ENCODE data around the gene CNTNAP5.

DNA sequence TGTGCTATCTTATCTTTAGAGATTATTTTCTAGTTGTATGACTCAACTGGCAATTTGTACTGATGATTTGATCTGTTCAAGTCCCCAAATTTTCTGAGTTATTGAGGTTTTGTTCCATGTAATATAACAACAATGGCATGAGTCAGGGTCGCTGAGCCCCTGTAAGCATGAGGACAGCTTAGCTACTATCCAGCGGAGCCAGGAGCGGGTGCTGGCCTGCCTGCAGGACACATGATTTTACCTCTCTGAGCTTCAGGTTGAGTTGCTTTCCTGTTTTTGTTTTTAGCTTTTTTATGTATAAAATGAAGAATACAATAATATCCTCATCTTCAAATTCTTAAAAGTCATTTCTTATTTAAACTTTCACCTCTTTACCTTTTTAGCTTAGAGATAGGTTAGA, 561.1 kb downstream of the CNTNAP5 start:
- TF ChIP-seq, protein P1, sequence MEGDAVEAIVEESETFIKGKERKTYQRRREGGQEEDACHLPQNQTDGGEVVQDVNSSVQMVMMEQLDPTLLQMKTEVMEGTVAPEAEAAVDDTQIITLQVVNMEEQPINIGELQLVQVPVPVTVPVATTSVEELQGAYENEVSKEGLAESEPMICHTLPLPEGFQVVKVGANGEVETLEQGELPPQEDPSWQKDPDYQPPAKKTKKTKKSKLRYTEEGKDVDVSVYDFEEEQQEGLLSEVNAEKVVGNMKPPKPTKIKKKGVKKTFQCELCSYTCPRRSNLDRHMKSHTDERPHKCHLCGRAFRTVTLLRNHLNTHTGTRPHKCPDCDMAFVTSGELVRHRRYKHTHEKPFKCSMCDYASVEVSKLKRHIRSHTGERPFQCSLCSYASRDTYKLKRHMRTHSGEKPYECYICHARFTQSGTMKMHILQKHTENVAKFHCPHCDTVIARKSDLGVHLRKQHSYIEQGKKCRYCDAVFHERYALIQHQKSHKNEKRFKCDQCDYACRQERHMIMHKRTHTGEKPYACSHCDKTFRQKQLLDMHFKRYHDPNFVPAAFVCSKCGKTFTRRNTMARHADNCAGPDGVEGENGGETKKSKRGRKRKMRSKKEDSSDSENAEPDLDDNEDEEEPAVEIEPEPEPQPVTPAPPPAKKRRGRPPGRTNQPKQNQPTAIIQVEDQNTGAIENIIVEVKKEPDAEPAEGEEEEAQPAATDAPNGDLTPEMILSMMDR (conservative IDR thresholded peaks at IDR 0.05; ENCODE audit: low read length), result no peak
- TF ChIP-seq EZH2phosphoT487 (IDR thresholded peaks at IDR 0.05; ENCODE audit: borderline replicate concordance), result no peak
